ENCODE data around the gene MAST4.
"Not testable (repeated sequence)": the region's sequence is repeated elsewhere in the genome, so short reads cannot be mapped to it uniquely, and the experiment has no call there.

Gene MAST4

DNA sequence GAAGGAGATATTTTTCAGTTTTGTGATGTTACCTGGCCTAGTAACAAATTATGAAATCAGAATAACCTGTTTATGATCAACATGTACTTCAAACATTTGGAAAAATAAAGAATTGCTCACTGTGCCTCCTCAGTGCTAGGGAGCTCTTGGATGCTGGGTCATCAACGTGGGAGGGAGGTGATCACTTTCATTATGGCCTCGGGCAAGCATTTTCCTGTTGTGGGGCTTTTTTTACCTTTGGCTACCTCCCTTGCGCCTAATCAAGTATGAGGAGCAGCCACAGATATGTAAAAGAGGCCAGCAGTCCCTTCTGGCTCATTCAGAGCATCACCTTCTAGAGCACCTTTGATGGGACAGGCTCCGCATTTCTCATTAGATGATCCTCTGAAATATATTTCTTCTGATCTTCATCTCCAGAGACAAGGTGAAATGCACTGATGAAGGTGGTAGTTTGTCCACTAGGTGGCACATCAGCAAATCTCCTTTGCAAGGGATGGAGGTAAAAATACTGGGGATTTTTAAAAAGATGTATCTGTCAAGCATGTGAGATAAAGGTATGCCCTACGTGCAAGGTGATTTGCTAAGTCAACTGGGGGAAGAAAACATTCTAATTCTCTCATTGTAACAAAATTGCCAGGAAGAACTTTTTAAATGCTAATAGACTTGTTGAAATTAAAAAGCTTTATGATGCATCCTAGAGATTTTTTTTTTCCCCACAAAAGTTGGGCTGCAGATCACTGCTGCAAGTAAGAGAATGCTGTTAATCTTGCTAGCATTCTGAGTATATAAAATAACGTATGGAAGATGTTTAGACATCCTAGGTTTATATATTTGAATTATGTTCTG is 218.2 kb downstream of the MAST4 start:
- DNase-seq, result peak; percentile 28

- no peak for DNase-seq
Measured at GRCh38 chr5:66818304-66818934, 222.2 kb downstream of the MAST4 start.

DNA sequence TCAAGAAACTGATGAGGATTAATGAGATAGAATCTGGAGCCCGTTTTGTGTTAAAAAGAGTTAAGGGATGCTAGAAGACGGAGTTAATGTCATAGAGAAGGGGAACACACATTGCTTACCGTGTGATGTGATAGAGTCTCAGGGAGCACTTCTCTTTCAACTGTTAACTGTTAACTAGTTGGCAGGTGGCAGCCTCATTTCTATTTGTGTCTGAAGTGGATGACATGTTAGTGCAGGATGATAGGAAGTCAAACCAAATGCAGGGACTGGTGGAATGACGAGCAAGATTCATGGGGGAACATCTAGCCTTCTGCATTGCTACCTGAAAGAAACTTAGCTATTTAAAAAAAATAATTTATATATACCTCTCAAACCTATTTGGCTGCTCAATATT is 222.7 kb downstream of the MAST4 start:
- DNase-seq, result no peak

DNA sequence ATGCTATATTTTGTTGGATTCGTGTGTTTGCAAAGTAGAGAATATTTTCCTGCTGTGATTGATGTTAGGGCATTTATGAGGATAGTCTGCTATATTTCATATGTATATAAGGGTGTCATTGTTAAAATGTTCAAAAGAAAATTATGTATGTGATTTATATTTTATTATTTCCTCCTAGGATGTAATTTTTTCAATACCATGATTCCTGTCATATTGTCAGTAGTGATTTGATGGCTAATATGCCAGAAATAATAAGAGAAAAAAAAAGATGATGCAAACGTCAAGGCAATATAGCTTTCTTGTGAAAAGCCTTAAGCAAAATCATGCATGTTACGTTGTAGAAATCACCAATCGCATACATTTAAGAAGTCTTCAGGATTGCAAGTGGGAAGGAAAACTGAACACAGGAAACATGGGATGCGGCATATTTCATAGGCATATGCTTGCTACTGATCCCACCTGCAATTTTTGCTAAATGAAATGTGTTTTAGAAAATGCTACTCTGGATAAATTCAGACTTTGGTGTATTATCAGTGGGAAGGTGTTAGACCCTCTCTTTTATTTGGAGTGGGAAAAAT is 224.5 kb downstream of the MAST4 start:
- DNase-seq, result no peak

DNA sequence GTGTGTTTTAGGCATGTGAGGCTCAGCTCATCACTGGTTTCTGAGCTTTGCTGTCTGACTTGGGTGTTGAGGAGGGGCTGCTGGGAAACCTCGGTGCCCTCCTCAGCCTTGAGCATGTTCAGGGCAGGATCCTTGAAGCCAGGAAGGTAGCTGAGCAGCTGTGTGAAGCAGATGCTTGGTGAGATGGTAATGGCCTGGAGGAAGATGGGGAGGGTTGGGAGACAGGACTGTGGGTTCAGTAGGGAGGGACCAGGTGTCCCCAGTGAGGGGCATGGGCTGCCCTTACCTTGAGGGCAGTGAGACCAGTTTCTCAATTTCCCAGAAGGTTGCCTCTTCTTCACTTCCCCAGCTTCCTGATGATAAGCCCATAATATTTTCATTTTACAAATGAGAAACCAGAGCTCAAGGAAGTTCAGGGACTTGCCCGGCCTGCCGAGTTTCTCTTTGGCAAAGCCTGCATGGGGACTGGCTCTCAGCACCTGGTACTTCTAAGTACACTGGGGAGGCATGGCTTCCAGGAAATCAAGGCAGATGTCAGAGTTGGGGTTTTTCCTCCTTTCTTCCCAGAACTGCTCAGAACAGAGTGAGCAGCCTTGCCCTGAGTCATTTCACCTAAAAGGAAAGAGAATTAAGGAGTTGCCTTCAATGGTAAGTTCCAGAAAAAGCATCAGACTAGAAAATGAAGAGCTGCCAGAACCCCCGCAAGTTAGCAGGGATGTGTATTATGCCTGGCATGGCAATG is 225.7 kb downstream of the MAST4 start:
- no peak for DNase-seq

DNA sequence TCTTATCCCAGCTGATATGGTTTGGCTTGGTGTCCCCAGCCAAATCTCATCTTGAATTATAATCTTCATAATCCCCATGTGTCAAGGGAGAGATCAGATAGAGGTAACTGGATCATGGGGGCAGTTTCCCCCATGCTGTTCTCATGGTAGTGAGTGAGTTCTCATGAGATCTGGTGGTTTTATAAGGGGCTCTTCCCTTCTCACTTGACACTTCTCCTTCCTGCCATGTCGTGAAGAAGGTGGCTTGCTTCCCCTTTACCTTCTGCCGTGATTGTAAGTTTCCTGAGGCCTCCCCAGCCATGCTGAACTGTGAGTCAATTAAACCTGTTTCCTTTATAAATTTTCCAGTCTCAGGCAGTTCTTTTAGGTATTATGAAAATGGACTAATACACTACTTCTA is 226.7 kb downstream of the MAST4 start:
- not testable (repeated sequence) for DNase-seq

DNA sequence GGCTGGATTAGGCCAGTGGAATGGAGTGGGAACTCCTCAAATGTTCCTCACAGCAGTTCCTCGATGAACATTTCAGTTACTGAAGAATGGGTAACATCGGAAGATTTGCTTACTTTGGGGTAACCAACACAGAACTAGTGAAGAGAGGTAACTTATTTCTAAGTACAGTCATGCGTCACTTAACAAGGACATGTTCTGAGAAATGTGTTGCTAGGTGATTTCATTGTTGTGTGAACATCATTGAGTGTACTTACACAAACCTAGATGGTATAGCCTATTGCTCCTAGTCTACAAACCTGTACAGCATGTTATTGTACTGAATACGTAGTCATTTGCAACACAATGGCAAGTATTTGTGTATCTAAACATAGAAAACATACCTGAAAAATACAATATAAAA is 228.3 kb downstream of the MAST4 start:
- DNase-seq, result no peak

DNA sequence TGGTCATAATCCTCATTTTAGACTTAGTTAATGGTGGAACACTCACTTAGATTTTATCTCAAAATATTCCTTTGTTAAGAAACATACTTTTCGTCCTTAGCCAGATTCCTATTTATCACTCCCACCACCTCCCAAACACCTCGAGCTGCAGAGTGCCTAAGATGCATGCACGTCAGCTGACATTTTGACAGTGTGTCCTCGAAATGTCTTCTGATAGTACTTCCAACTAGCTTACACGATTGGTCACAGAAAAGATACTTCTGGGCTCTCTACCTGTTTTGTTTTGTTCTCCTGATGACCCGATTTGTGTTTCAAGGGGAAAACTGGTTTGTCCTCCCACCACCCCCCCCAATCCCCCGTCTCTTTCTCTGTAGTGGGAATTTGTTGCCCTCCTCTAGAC is 230.1 kb downstream of the MAST4 start:
- DNase-seq, result no peak

DNA sequence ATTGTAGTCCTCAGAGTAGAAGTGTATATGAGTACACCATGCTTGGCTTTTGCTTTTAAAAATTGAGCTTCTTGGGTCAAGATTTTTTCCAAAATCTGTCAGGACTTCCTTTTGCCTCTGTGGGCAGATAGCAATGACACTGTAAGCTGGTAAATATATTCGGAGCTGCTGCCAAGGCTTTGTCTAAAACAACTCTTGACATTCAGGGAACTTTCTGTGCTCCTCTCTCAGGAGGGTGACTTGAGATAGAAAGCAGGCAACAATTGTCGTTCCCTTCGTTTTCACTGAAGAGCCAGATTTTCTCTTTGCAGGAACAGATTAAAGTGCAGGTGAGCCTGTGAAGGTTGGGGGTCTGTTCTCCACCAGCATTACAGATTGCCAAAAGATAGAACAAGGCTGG is 230.5 kb downstream of the MAST4 start:
- DNase-seq, result no peak

DNA sequence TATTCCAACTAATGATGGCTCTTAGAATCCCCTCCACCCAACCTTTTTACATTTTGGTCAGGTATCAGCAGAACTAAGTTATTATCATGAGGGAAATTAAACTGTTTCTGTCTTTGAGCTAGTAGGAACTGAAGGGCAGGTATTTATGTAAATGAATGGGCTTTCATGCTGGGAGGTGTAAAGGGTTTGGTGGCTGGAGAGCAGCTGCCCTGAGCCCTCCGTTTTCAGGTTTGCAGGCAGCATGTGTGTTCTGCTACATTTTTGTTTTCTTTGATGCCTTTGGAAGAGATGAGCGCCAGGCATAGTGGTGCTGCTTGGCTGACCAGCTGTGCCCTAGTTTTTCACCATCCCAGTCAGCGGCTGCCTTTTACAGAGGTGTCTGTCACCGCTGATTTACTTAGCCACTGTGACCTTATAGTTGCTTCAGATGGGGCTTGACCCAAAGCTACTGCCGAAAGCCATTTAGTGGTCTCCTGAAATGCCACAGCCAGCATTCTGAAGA is 231.9 kb downstream of the MAST4 start:
- no peak for DNase-seq

DNA sequence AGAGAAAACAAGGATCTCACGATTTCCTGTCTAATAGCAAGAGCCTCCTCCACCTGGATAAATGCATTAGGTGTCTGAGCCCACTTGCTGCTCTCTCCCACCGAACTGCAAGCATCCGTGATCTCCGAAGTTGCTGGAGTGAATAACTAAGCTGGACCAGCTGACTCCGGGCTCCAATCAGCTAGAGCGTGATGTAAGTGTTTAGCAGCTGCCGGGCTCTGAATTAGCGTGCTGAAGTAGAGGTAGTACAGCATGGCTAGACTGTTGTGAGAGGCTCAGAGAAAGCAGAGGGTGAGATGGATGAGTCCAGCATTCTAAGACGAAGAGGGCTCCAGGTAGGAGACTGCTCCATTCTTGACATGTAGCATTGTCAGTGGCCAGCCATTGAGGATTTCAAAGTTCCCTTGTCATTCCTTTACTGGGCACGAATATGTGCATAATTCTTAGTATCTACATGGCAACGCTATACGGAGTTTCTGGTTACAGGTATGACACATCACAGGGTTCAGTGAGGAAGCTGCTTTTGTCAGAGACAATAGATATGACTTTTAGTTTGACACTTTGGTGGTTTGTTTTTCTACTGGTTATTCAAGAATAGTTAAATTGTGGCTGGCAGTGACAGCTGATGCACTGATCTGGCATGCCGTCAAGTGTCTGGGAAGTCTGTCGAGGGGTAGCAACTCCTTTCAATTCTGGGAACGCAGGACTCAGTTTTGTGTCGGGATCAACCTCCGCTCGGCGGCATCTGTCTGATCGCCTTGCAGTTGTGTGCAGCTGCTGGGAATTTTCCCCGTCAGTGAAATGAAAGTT is 232.6 kb downstream of the MAST4 start:
- peak; percentile 35 for DNase-seq

DNA sequence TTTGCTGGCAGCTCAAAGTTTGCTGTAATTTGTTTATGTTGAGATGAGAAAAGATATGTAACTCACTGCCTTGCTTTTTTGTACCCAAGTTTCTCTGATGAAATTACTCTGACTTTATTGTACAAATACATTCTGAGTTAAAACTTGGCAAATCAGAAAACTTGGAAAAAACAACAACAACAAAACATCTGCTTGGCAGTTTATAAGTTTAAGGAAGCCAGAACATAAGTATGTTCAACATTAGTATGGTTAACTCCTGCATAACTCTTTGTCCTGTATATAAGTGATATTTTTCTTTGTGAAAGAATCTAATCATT is 233.1 kb downstream of the MAST4 start:
- no peak for DNase-seq

DNA sequence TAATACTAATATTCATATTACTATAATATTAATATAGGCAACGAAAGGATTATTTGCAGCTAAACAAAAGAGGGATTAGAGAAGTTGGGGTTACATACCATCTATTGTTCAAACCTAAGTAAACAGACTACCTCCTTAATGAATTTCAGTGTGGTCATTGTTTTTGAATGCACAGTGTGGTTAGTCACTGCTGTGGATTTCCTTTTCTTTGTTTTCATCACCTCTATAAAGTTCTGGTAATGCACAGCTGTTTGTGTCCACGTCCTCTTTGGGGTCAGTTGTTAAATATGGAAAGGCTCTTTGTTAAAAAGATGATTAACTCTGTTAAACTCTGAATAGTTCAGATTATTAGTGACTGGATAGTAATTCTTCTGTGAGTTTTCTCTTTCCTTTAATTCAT is 233.6 kb downstream of the MAST4 start:
- DNase-seq, result no peak

DNA sequence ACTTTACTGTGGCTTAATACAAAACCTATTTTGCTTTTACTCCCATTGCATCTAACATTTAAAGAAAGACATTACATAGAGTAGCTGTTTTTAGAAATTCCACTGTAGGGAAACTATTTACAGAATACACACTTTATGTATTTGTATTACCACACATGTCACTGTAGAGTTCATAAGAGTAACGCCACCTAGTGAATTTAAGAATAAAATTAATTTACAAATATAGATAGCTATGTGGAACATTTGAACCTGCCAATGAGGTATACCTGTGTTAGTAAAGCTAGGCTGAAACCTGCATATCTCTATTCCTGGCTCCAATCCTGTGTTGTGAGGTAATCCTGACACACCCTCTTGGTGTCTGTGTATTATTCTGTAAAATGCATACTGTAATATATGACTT is 234.4 kb downstream of the MAST4 start:
- no peak for DNase-seq

DNA sequence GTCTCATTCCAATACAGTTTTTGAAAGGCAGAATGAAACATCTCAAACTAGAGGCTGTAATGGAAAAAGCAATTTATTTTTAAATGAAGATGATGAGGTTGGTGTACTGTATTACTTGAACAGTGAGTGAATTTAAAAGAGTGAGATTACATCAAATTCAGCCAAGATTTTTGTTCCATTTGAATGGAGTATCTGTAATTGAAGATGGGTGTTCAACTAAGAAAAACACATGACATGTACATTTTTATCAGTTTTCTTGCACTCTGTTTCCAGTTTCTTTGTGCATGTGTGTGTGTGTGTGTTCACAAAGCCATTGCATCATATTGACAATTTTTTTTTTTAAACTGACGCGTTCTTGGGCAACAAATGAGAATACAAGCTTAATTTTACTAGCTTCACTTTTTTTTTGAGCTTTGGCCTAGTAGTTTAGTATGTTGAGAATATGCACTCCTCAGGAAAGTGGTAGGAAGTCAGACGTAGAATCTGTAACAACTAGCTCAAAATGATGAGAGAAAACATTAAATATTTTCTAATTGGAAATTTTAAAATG is 243.5 kb downstream of the MAST4 start:
- DNase-seq, result no peak

GRCh38 chr5:66840511-66841013 is 244.4 kb downstream of the MAST4 start:
- DNase-seq, result no peak

- no peak for DNase-seq
Measured at GRCh38 chr5:66841264-66841663, 245.1 kb downstream of the MAST4 start.

DNA sequence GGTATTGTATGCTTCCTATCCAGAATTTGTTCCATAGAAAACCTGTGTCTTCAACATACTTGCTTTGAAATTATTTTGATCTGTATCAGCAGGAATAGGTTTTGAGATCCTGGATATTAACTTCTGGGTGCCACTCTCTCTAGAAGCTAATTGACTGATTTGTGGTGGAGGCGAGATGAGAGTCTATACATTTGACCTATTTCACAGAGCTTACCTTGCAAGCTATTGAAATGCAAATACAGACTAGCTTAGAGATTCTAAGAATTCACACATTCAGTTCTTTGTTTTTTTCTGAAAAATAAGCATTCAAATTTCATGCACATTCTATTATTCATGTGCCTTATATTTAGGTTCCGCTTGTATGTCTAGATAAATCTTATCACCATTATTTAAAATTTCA is 246.3 kb downstream of the MAST4 start:
- DNase-seq, result no peak

DNA sequence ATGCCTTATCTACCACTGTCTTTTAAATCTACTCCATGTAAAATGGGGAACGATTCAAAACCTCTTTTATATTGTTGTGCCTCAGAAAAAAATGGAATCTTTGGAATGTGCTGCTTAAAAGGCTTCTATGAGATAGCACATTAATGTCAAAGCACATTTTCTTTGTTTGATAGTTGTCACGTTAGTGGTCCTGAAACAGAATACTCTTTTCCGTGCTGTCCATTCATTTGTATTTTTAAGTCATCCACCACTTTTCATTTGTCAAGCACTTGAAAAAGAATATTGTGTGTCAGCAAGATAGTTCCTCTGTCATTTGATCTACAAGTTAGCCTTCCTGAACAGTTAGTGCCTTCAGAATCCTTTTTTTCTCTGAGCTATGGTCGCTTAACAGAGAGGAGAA is 246.9 kb downstream of the MAST4 start:
- DNase-seq, result no peak

GRCh38 chr5:66848749-66849641 is 252.8 kb downstream of the MAST4 start:
- DNase-seq, result no peak

- no peak for DNase-seq
Measured at GRCh38 chr5:66849803-66850202, 253.6 kb downstream of the MAST4 start.
